Central memory CD4-positive, alpha-beta T cell (primary cell): ENCODE results near the gene IL12RB2.

Source experiments
- DNase-seq: peaks from one replicate; pipeline ENCODE4 v3.0.0; 2022
- total RNA-seq, 3 experiments: gene quantifications; one replicate each; lab custom pipeline; 2026; lab: John Stamatoyannopoulos, UW

Gene IL12RB2, protein sequence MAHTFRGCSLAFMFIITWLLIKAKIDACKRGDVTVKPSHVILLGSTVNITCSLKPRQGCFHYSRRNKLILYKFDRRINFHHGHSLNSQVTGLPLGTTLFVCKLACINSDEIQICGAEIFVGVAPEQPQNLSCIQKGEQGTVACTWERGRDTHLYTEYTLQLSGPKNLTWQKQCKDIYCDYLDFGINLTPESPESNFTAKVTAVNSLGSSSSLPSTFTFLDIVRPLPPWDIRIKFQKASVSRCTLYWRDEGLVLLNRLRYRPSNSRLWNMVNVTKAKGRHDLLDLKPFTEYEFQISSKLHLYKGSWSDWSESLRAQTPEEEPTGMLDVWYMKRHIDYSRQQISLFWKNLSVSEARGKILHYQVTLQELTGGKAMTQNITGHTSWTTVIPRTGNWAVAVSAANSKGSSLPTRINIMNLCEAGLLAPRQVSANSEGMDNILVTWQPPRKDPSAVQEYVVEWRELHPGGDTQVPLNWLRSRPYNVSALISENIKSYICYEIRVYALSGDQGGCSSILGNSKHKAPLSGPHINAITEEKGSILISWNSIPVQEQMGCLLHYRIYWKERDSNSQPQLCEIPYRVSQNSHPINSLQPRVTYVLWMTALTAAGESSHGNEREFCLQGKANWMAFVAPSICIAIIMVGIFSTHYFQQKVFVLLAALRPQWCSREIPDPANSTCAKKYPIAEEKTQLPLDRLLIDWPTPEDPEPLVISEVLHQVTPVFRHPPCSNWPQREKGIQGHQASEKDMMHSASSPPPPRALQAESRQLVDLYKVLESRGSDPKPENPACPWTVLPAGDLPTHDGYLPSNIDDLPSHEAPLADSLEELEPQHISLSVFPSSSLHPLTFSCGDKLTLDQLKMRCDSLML
- total RNA-seq: 1.1 to 49.4 (median 3.3) reads per million in 3 experiments

DNA sequence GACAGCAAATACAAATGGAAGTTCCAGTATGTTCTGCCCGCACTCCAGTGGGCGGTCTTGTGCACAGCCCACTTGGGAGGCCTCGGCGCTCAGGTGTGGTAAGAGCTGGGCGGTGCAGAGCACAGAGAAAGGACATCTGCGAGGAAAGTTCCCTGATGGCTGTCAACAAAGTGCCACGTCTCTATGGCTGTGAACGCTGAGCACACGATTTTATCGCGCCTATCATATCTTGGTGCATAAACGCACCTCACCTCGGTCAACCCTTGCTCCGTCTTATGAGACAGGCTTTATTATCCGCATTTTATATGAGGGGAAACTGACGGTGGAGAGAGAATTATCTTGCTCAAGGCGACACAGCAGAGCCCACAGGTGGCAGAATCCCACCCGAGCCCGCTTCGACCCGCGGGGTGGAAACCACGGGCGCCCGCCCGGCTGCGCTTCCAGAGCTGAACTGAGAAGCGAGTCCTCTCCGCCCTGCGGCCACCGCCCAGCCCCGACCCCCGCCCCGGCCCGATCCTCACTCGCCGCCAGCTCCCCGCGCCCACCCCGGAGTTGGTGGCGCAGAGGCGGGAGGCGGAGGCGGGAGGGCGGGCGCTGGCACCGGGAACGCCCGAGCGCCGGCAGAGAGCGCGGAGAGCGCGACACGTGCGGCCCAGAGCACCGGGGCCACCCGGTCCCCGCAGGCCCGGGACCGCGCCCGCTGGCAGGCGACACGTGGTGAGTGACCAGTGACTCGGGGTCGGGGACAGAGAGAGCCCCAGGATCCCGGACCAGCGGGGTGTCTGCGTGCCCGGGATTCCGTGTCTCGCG, at the start of gene IL12RB2:
TSS of gene IL12RB2 (plus strand) at position 623 of the 810 bp plus-strand sequence. CDS start 12,496 bp downstream, outside the sequence.
- peak; percentile 23 for DNase-seq

DNA sequence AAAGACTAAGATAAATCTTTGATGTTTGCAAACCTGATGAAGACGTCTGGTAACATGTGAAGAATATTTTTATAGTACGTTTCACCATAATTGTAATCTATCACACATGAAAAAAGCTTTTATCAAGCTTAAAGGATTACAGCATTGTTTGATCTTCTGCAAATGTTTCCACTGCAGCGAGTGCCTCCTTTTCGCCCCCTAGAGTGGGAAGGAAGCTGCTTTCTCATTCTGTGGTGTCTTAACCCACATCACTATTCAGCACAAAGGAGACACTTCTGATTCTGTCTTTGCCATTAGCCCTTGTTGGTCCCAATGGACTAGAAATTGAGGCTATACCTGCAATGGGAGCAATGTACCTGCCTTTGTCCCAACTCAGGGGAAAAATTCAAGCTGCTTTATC, 46.0 kb upstream of the IL12RB2 start:
- peak; percentile 8 for DNase-seq

DNA sequence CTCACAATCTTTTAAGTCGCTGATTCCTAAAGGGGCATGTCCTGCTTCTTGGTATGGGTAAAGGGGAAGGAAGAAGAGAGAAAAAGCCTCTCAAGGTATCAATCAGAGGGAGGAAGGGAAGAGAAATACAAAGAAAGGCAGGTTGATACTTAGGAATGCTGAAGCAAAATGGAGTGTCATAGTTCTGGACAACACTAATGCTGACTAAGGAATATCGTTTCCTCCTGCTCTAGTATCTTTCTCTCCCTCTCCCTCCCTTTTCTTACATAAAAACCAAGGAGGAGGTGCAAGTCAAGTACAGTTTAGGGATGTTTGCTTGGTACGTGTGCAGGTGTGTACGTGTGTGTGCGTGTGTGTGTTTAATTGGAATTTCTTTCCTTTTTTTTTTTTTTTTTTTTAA, 44.9 kb upstream of the IL12RB2 start:
- DNase-seq: no peak

DNA sequence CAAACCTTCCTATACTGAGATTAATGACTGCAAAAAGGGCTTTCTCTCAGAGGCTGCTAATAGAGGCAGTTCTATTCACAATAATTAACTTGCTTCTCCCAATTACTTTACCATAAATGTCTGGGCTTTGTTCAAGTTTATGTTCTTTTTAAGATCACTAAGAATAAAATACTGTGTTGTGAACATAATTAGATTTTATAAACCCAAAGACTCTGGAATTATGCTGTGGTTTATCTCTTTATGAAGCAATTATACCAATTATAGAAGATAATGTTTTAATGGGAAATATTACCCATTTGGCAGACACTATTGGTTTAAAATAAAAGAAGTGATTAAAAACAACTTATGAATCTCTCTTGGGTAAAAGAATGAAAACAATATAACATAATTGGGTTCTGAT, 43.5 kb upstream of the IL12RB2 start:
- no peak for DNase-seq

DNA sequence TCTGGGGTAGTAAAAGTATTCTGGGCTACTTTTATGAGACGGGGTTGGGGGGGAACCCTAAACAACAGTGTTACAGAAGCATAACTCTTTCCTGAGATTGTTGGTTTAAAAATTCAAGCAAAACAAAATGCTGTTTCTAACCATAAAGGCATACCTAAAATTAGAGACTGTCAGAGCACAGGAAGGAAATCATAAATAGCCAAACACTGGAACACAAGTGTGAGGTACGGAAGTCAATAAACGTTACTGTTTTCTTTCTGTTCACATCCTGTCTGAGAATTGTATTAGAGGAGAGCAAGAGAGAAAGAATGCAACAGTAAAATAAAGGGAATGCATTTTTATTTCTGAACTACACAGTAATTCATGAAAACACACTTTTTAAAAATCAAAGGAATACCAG, 42.8 kb upstream of the IL12RB2 start:
- DNase-seq: no peak

DNA sequence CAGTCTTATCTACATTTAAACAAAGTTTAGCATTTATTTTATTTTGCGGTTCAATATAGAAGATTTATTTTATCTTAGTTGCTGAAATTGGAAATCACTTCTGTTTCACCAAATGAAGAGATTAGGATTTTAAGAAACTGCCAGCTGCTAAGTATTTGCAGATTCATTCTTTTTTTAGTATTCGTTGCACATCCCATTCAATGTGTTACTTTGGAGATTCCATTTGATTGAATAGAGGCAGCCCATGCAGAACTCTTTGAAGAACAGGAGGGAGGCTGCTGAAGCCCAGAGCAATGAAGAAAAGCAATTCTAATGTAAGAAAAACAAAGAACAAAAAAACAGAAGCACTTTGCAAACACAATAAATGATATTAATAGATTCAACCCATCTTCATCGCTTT, 38.6 kb upstream of the IL12RB2 start:
- DNase-seq: no peak

DNA sequence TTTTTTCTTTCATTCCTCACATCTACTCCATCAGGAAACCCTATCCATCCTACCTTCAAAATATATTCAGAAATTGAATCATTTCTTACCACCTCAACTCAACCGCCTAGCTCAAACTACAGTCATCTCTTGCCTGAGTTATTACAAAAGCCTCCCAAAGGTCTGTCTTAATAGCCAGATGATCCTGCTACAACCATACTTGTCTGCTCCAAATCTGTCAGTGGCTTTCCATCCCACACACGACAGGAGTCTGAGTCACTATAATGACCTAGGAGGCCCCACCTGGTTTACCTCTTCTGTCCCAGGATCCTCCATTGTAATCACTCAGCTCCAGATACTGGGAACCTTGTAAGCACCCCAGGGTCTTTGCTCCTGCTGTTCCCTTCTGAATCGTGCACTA, 37.1 kb upstream of the IL12RB2 start:
- DNase-seq: no peak

DNA sequence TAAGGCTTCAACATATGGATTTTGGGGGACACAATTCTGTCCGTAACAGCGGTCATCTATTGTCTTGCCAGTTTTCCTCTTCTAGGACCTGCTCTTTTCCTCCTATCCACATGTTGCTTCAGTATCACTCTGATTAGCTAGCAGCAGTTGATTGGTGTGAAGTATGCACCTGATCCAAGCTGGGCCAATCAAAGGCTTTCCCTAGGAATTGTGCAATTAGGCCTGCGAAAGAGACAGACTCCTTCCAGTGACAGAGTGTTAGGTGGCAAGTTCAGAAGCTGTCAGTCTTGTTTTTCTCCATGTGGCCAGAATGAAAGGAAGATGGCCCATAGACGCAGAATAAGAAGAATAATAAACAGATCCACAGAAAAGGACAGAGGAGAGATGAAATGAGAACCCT, 34.1 kb upstream of the IL12RB2 start:
- DNase-seq: no peak

DNA sequence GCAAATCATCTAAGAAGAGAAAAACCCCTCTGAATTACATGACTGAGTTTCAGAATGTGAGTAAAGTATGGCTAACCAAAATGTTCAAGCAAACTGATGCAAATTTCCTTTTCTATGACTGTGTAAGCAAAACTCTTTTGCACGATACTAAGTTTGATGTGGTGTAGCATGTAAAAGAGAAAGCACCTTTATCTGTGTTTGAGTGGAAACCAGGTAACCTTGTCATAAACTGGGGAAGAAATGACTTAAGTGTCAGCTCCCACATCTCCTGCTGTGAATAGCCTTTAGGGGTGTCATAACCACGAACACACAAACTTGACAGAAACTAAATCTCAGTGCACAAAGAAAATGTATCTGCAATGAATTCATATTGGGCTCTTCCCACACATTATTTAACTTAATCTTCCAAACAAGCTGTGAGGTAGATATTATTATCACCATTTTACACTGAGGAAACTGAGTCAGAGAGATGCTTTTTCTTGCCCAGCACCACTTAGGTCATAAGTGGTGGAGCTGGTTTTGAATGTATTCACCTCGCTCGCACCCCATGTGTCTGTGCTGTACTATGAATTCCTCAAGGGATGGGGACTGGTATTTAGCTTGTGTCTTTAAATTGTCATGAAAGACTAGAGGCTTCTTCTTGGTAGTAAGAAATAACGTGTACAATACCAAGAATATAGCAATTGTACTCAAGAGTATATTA, 32.9 kb upstream of the IL12RB2 start:
- no peak for DNase-seq

DNA sequence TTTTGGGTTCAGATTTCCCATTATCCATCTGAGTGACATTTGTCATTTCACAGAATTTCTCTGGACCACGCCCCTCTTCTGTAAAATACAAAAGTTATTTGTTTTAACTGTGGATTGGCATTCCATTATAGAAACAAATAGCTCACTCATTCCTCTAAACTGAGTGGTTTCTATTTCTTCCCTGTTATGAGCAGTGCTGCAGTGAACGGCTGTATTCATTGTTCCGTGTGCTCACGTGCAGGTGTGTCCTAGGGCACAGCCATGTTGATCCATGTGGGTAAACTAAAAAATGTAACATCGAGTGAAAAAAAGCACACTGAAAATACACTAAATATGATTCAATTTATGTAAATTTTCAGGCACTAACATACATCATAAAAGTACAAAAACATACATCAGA, 27.0 kb upstream of the IL12RB2 start:
- DNase-seq: no peak

DNA sequence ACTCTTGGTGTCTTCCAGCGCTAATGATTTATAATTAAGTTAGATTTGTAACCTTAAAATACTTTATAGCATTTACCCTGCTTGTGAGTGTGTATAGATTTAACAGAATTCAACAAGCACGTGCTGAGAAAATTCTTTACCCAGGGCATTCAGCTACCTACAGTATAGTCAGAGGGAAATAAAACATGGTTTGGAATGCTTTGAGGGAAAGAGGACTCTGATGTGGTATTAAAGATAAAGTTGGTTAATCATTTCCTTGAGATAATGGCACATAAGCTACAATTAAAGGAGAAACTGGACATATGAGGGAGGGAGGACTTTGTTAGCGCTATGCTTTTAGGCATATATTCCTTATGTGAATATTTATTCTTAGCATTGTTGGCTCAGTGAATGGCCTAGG, 26.4 kb upstream of the IL12RB2 start:
- DNase-seq: no peak

DNA sequence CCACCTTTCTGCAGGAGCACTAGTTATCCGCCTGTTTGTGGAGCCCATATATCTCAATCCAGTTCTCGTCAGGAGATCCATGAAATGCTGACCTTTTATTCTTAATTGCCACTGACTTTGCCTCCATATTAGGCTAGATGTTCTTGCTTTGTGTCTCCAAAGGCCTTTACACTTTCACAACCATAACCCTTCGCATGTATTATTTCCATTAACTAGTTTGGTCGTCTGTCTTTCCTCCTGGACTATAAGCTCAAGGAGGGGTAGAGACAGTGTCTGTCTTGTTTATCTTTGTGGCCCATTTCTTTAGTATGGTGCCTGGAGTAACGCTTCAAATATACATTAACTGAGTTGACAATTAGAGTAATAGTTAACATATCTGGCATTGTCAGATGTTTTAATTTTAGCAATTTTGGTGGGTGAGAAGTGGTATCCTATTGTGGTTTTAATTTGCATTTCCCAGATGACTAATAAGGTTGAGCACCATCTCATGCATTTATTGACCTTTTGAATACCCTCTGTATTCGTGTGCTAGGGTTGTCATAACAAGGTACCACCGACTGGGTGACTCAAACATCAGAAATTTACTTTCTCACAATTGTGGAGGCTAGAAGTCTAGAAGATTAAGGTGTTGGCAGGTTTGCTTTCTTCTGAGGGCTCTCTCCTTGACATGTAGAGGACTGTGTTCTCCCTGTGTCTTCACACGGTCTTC, 21.7 kb upstream of the IL12RB2 start:
- no peak for DNase-seq

DNA sequence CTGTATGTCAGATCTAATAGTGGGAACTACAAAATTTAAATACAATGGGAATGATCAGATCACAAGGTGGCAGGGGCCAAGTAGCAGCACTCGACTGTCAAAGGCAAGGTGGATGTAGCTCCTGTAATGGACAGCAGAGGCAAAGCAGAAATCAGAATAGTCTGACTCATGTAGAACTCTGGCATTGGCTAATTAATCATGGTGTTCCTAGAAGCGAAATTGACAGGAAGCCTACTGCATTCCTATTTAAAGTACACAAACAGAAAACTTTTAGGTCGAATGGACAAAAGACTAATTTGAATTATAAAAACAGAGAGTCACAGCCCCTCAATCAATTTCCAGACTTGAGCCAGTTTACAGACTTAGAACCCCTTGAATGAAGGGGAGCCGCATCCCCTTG, 17.4 kb upstream of the IL12RB2 start:
- DNase-seq: no peak

DNA sequence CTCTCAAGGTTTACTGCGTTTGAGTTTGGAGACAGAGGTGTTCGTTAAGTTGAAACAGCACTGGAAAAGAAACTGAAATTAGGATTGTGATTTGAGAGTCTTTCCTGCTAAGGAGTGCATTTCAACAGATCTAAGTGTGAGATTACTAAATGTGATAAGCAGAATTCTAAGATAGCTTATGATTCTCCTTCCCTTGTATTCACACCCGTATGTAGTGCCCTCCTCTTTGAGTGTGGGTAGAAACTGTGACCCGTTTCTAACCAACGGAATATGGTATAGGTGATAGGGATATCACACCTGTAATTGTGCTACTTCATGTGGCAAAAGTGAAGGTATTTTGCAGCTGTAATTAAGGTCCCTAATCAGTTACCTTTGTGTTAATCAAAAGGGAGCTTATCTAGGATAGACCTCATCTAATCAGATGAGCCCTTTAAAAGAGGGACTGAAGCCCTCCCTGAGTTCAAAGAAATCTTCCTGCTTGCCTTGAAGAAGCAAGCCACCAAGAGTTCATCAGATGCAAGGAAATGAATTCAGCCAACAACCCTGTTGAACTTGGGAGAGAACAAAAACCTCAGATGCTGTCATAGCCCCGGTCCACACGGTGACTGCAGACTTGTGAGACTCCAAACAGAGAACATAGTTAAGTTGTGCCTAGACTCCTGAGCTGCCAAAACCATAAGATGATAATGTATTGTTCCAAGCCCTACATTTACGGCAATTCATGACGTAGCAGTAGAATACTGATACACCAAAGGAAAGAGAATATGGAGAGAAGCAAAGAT, 12.6 kb upstream of the IL12RB2 start:
- DNase-seq: no peak

DNA sequence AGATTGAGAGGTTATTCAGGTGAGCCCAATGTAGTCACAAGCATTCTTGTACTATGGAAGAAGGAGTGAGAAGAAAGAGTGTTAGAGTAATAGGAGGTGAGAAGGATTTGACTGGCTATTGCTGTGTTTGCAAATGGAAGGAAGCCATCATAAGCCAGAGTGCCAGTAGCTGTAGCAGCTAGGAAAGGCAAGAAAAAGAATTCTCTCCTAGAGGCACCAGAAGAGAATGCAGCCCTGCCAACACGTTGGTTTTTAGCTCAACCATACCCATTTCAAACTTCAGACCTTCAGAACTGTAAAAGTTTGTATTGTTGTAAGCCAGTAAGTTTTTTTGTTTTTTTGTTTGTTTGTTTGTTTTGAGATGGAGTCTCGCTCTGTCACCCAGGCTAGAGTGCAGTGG, 8.9 kb upstream of the IL12RB2 start:
- DNase-seq: no peak

DNA sequence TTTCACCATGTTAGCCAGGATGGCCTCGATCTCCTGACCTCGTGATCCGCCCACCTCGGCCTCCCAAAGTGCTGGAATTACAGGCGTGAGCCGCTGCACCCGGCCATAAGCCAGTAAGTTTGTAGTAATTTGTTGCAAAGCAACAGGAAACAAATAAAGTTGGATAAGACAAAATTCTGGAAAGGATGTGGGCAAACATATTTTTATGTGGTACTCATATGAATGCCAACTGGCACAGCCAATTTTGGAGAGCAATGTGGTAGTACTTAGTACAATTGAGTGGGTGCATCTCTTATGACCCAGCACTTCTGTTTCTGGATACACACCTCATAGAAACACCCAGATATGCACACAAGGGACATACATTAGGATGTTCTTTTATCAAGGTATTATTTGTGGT, 8.4 kb upstream of the IL12RB2 start:
- DNase-seq: no peak

DNA sequence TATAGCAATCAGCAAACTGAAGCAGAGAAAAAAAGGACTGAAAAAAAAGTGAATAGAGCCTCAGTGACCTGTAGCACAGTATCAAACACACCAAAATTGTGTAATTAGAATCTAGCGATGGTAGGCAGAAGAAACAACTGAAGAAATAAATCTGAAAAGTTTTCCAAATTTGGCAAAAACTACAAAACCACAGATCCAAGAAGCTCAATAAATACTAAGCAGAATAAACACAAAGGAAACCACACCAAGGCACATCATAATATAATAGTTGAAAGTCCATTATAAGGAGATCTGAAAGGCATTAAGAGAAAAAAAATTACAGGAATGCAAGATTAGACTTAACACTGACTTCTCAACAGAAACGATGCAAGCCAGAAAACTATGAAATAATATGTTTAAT, 7.1 kb upstream of the IL12RB2 start:
- no peak for DNase-seq

DNA sequence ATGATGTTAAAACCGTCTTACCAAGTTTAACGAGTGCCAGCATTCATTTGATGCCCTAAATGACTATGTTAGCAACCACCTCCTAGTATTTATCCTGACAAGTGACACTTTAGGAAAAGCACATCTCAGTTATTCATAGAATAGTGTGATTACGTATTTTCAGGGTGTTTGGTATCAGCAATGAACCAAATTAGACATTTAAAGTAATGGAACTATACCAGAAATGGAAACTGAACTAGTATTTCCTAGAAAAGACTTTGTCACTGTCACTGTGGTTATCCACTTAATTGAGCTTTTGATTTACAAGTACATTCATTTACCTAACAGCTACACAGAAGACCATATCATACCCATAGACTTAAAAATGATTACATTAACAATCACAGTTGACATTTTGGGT, 3.6 kb upstream of the IL12RB2 start:
- DNase-seq: no peak

DNA sequence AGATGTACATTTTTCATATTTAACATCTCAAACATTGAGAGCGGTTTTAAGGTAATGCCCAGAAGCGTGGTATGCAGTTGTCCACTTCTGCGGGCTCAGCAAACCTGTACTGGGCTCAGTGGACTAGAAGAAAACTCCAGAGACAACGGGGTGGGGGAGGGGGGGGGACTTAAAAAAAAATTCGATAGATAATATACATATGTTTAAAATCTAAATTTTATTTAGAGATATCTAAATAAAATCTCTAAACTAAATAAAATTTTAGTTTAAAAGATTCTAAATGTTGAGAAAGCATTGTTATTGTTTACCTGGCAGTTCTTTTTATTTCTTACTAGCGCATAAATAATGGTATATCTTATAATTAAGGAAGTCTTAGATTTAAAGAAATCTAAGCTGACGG, 1.1 kb upstream of the IL12RB2 start:
- no peak for DNase-seq

DNA sequence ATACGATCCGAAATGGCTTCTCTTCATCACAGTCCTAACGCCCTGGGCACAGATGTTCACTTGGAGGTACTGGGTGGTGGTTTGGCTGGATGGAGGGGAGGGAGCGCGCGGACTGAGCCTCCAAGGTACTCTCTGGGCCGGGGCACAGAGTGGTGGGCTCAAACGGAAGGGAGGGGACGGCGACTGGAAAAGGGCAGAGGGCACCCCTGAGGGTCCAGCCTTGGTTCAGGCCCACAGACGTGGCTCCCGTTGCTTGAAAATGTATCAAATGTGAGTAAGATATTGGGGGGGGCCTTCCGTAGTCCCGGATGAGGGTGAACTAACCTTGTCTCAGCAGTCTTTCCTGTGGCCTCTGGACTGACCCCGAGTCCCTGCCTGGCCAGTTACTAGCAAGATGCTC, 463 bp downstream of the IL12RB2 start:
- no peak for DNase-seq

DNA sequence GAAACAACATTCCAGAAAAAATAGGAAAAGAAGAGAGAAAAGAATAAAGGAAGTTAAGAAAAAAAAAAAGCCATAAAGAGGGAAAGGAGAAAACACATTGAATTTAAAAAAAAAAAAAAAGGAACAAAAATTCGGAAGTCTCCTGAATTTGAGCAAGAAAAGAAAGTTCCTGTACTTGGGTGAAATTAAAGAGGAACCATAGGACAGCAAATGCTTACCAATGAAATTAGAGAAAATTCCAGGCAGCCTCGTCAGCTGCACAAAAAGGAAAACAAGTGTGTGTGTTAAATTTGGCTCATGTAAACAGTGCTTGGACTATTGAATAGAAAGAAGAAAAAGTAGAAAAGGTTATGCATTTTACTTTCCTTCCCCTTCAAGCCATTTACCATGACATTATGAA, 4.9 kb downstream of the IL12RB2 start:
- DNase-seq: no peak
